H1 (cell line): ENCODE measurements around the gene AP1M1. TPM values are rescaled to one million over a fixed set of nuclear protein-coding genes. Genes with fewer than 3 reads are reported as not detected.

Experiments used
- CTCF ChIA-PET: fragments of 300-600 bp; sonication (Branson Sonifier 250); formaldehyde crosslinking; loops from one replicate; lab custom pipeline; 2021; ENCODE audit not compliant: partially characterized antibody; lab: Charles Lee
- POLR2A ChIA-PET: fragments of 300-600 bp; sonication (Branson Sonifier 250); formaldehyde crosslinking; loops from one replicate; lab custom pipeline; 2021; ENCODE audit warnings: inconsistent platforms; ENCODE audit not compliant: partially characterized antibody; lab: Charles Lee
- DNase-seq, 2 experiments: peaks; one replicate each; pipeline versions ENCODE4 v3.0.0 to v3.0.0-alpha.2; 2010 to 2022; ENCODE audit warnings: low spot score in 2 of 2, low read depth in 1 of 2, mixed read lengths in 1 of 2
- FAIRE-seq: peaks from 2 replicates; lab custom pipeline; 2011; peaks lifted over from hg19 to GRCh38; lab: Jason Lieb, UNC
- H2AFZ ChIP-seq: 2 replicates; pipeline ENCODE4 v1.8.1; 2012; ENCODE audit warnings: low read length, inconsistent platforms
- H2AK5ac ChIP-seq: 2 replicates; pipeline ENCODE4 v1.6.1; 2013; ENCODE audit warnings: low read depth, low read length
- H2BK120ac ChIP-seq: replicated peaks from 2 replicates; pipeline ENCODE3; 2013; ENCODE audit warnings: low read depth, low read length, inconsistent platforms
- H2BK12ac ChIP-seq: 2 replicates; pipeline ENCODE4 v1.6.1; 2013; ENCODE audit warnings: low read depth, low read length
- H2BK15ac ChIP-seq: 2 replicates; pipeline ENCODE4 v1.6.1; 2013; ENCODE audit warnings: low read length
- H2BK20ac ChIP-seq: 2 replicates; pipeline ENCODE4 v1.6.1; 2013; ENCODE audit warnings: low read length
- H2BK5ac ChIP-seq: 2 replicates; pipeline ENCODE4 v1.6.1; 2013; ENCODE audit warnings: low read depth, low read length
- H3K14ac ChIP-seq: 2 replicates; pipeline ENCODE4 v1.6.1; 2013; ENCODE audit warnings: inconsistent platforms; ENCODE audit not compliant: insufficient read length
- H3K18ac ChIP-seq: 2 replicates; pipeline ENCODE4 v1.6.1; 2013; ENCODE audit warnings: low read length; ENCODE audit errors: extremely low read depth
- H3K23ac ChIP-seq: 2 replicates; pipeline ENCODE4 v1.6.1; 2013; ENCODE audit warnings: inconsistent platforms; ENCODE audit not compliant: insufficient read length
- H3K23me2 ChIP-seq: 2 replicates; pipeline ENCODE4 v1.6.1; 2013; ENCODE audit warnings: low read depth, low read length
- H3K27ac ChIP-seq: 2 replicates; pipeline ENCODE4 v1.6.1; 2011; ENCODE audit warnings: low read depth, low read length, inconsistent platforms
- H3K27me3 ChIP-seq, 4 experiments: replicated peaks in 1 of 4; 1 replicate in 1 of 4; 2 replicates in 3 of 4; pipeline versions ENCODE4 v1.6.1 to v1.8.1; 2011 to 2013; ENCODE audit warnings: low read length in 3 of 4, mild to moderate bottlenecking in 3 of 4, inconsistent platforms in 2 of 4, mixed read lengths in 2 of 4, moderate library complexity in 1 of 4; ENCODE audit not compliant: control insufficient read depth in 3 of 4, insufficient read depth in 3 of 4; ENCODE audit errors: extremely low read depth in 1 of 4
- H3K36me3 ChIP-seq, 4 experiments: 2 replicates each; pipeline versions ENCODE4 v1.6.1 to v1.8.1; 2011 to 2013; ENCODE audit warnings: mild to moderate bottlenecking in 4 of 4, low read length in 3 of 4, moderate library complexity in 2 of 4, control low read depth in 1 of 4, inconsistent platforms in 1 of 4; ENCODE audit not compliant: insufficient read depth in 4 of 4, control insufficient read depth in 2 of 4
- H3K4ac ChIP-seq: replicated peaks from 2 replicates; pipeline ENCODE3; 2013; ENCODE audit warnings: low read length, low read depth, mixed read lengths, inconsistent platforms; ENCODE audit not compliant: insufficient read length
- H3K4me1 ChIP-seq, 4 experiments: replicated peaks in 1 of 4; 1 replicate in 1 of 4; 2 replicates in 3 of 4; pipeline versions ENCODE4 v1.6.1 to v1.8.1; 2011 to 2013; ENCODE audit warnings: low read length in 3 of 4, inconsistent platforms in 2 of 4, mixed read lengths in 1 of 4; ENCODE audit not compliant: insufficient read depth in 4 of 4, control insufficient read depth in 3 of 4
- H3K4me2 ChIP-seq, 2 experiments: 2 replicates each; pipeline versions ENCODE4 v1.6.1 to v1.8.1; 2011 to 2013; ENCODE audit warnings: low read depth in 2 of 2, low read length in 2 of 2, control low read depth in 1 of 2, inconsistent platforms in 1 of 2, mild to moderate bottlenecking in 1 of 2; ENCODE audit not compliant: insufficient read depth in 1 of 2
- H3K4me3 ChIP-seq, 4 experiments: fragments of 200-600, 300-600 bp in 1 of 4; sonication (generic), shearing (Covaris generic), sonication (Bioruptor Twin) in 1 of 4; 2 replicates each; pipeline versions ENCODE4 v1.5.1 to v1.8.1; 2011 to 2016; ENCODE audit warnings: low read length in 4 of 4, low read depth in 3 of 4, control low read depth in 2 of 4, inconsistent platforms in 2 of 4, mild to moderate bottlenecking in 2 of 4, mixed read lengths in 1 of 4, moderate library complexity in 1 of 4; ENCODE audit not compliant: insufficient read depth in 2 of 4; ENCODE audit errors: extremely low read depth in 1 of 4
- H3K56ac ChIP-seq: replicated peaks from 2 replicates; pipeline ENCODE3; 2013; ENCODE audit warnings: low read depth, mild to moderate bottlenecking, mixed read lengths, low read length, inconsistent platforms; ENCODE audit not compliant: insufficient read length
- H3K79me1 ChIP-seq: 2 replicates; pipeline ENCODE4 v1.6.1; 2013; ENCODE audit warnings: low read depth, low read length, control low read depth
- H3K79me2 ChIP-seq, 2 experiments: 2 replicates each; pipeline versions ENCODE4 v1.6.1 to v1.8.1; 2012 to 2013; ENCODE audit warnings: low read length in 2 of 2, mild to moderate bottlenecking in 2 of 2, inconsistent platforms in 1 of 2; ENCODE audit not compliant: insufficient read depth in 2 of 2, control insufficient read depth in 1 of 2
- H3K9ac ChIP-seq, 4 experiments: replicated peaks in 1 of 4; 1 replicate in 1 of 4; 2 replicates in 3 of 4; pipeline versions ENCODE4 v1.6.1 to v1.8.1; 2011 to 2013; ENCODE audit warnings: low read depth in 3 of 4, low read length in 3 of 4, control low read depth in 2 of 4, mild to moderate bottlenecking in 2 of 4, moderate library complexity in 2 of 4, inconsistent platforms in 1 of 4; ENCODE audit errors: extremely low read depth in 1 of 4
- H3K9me3 ChIP-seq, 2 experiments: 2 replicates each; pipeline versions ENCODE4 v1.6.1 to v1.8.1; 2012 to 2013; ENCODE audit warnings: mild to moderate bottlenecking in 2 of 2, moderate library complexity in 2 of 2, control low read depth in 1 of 2, inconsistent platforms in 1 of 2, low read depth in 1 of 2, low read length in 1 of 2, mixed read lengths in 1 of 2; ENCODE audit not compliant: insufficient read depth in 2 of 2
- H4K20me1 ChIP-seq, 2 experiments: replicated peaks in 1 of 2; 2 replicates each; pipeline versions ENCODE3 to v1.8.1; 2011 to 2013; ENCODE audit warnings: inconsistent platforms in 2 of 2, low read length in 2 of 2, mild to moderate bottlenecking in 1 of 2; ENCODE audit not compliant: insufficient read depth in 2 of 2, control insufficient read depth in 1 of 2
- H4K5ac ChIP-seq: 2 replicates; pipeline ENCODE4 v1.6.1; 2013; ENCODE audit warnings: low read length, low read depth, mixed read lengths, inconsistent platforms; ENCODE audit not compliant: insufficient read length
- H4K8ac ChIP-seq: 2 replicates; pipeline ENCODE4 v1.8.0; 2013; ENCODE audit warnings: mild to moderate bottlenecking, moderate library complexity, low read length, inconsistent platforms; ENCODE audit not compliant: insufficient read depth; ENCODE audit errors: extremely low read depth
- H4K91ac ChIP-seq: replicated peaks from 2 replicates; pipeline ENCODE3; 2013; ENCODE audit warnings: low read length, mixed read lengths, inconsistent platforms; ENCODE audit not compliant: insufficient read length
- CHD1 ChIP-seq: IDR thresholded peaks from 2 replicates; pipeline ENCODE4 v1.6.1; 2012; ENCODE audit warnings: low read depth, low read length, improper control_type of control experiment
- FOSL1 ChIP-seq: IDR thresholded peaks from 2 replicates; pipeline ENCODE4 v1.6.1; 2011; ENCODE audit warnings: mild to moderate bottlenecking, low read depth, low read length, moderate library complexity; ENCODE audit not compliant: insufficient read depth
- HDAC6 ChIP-seq: IDR thresholded peaks from one replicate; pipeline ENCODE4 v1.7.1; 2012; ENCODE audit warnings: low read depth, mild to moderate bottlenecking, inconsistent platforms, low read length, moderate library complexity
- KDM1A ChIP-seq: fragments of 200-600, 300-600 bp; sonication (generic); IDR thresholded peaks from 2 replicates; pipeline ENCODE4 v1.7.1; 2016; ENCODE audit warnings: mild to moderate bottlenecking, low read length, borderline replicate concordance
- MAFK ChIP-seq: IDR thresholded peaks from 2 replicates; pipeline ENCODE4 v1.6.1; 2012; ENCODE audit warnings: low read depth, mild to moderate bottlenecking, improper control_type of control experiment, low read length
- NRF1 ChIP-seq: IDR thresholded peaks from 2 replicates; pipeline ENCODE4 v1.6.1; 2011; ENCODE audit warnings: mild to moderate bottlenecking, low read depth, low read length, improper control_type of control experiment
- RFX5 ChIP-seq: IDR thresholded peaks from 2 replicates; pipeline ENCODE4 v1.6.1; 2011; ENCODE audit warnings: low read depth, low read length, improper control_type of control experiment, borderline replicate concordance
- SRF ChIP-seq: IDR thresholded peaks from 2 replicates; pipeline ENCODE4 v1.6.1; 2011; ENCODE audit warnings: mild to moderate bottlenecking, low read depth, low read length, moderate library complexity
- TAF7 ChIP-seq: optimal IDR thresholded peaks from 2 replicates; pipeline ENCODE3; 2011; ENCODE audit warnings: low read depth, mild to moderate bottlenecking, inconsistent platforms, low read length, moderate library complexity, borderline replicate concordance
- WGBS, 2 experiments: shearing (Covaris generic) in 1 of 2; methylation state at CpG; one replicate each; pipeline versions ENCODE4 v1.1.6 to v1.1.7; 2013 to 2015; ENCODE audit warnings: low lambda C conversion rate in 2 of 2, mixed read lengths in 2 of 2, inconsistent platforms in 1 of 2, low coverage in 1 of 2, missing lambda C conversion rate in 1 of 2; ENCODE audit not compliant: insufficient replicate concordance in 2 of 2, insufficient coverage in 1 of 2, insufficient read length in 1 of 2; ENCODE audit errors: extremely low coverage in 1 of 2, missing lambda C conversion rate in 1 of 2; 5-methylcytosine and 5-hydroxymethylcytosine counted together
- polyA plus RNA-seq, 7 experiments: library from polyadenylated mRNA; depleted of rRNA in 3 of 7; stranded (reverse) in 5 of 7; unstranded in 2 of 7; fragments of >200 nt in 5 of 7; fragments of 200-250 nt in 2 of 7; gene quantifications; 1 replicate in 5 of 7; 2 replicates in 1 of 7; 4 replicates in 1 of 7; pipeline versions ENCODE4 v1.2.1 to v1.2.3, GENCODE V29; 2011 to 2013; ENCODE audit warnings: missing spikeins in 2 of 7, mixed read lengths in 2 of 7
- total RNA-seq: library from RNA; stranded (reverse); fragmentation: NEBNext Ultra II Directional; extraction: Animal tissue kit (Norgen Biotek cat#: 25700); gene quantifications from 2 replicates; pipeline ENCODE4 v1.2.1, GENCODE V29; 2021
- TF ChIP-seq, protein P1 (sequence below): IDR thresholded peaks from 2 replicates; pipeline ENCODE4 v1.6.1; 2012; ENCODE audit warnings: low read length, inconsistent platforms

AP1M1 gene
- total and polyA plus RNA-seq, 2 of the 8 experiments (the other 6 are each of a cell fraction or from before 2014, with no cell fraction given): 30.9 to 37.5 TPM

DNA sequence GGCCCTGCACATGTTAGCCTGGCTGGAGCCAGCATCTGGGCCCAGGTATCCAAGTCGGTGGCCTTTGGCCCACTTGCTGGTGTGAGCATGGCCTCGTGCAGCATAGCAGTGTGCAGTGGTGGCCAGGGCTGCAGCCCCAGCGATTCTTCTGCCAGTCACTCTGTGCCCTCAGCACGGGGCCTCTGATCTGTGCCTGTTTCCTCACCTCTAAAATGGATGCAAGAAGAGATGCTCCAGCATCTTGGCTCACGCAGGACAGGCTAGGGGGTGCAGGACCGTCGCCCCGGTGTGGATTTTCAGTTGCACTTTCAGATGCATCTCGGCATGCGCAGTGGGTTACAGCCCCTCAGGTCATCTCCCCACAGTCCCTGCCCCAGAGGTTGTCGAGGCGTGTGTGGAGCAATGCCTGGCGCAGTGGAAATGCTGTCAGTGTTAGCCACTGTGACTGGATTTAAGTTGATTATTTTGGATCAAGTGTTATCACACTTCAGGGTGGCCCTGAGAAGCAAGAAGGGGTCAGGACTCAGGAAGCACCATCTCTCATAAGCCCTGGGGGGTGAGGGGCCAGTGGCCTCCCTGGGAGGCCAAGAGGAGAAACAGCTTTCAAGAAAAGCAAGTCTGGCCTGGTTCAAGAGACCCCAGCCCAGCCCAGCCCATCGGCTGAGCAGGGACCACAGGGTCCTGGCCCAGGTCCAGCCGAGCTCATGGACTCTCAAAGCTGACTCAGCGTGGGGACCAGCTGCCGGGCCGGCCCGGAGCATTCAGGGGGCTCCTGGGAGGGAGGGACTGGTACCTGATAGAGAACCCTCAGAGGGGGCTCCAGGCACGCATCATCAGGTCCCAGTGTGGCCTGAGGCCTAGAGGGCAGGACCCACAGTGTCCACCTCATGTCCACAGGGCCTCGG lies 27.8 kb downstream of the AP1M1 start:
- Histone ChIP-seq H2AK5ac (no peak overlapping the region), H4K8ac (no peak overlapping the region), H4K5ac (no peak overlapping the region), H3K23ac (no peak overlapping the region), H2BK12ac (no peak overlapping the region), H3K27me3 (no peaks in the 10 kb centered on the region; a peak in 1 of 7 replicates), H4K91ac (no peak overlapping the region), H3K56ac (no peak overlapping the region), H2BK5ac (0 out of 2 replicates have a peak overlapping the region, but pooled peaks have one; percentile 71), H3K18ac (no peak overlapping the region), H3K9ac (no peak overlapping the region), H3K23me2 (no peaks in the 10 kb centered on the region), H2AFZ (no peak overlapping the region), H2BK20ac (no peak overlapping the region), H3K14ac (no peak overlapping the region), H3K4me3 (no peak overlapping the region), H3K36me3 (peaks cover 0 to 3% (median 0%) of the 10 kb centered on the region in 4 experiments; a peak in 2 of 8 replicates), H3K9me3 (no peaks in the 10 kb centered on the region), H3K27ac (no peak overlapping the region; the same call in 1 of the 2 replicates), H3K4me1 (no peaks in the 10 kb centered on the region), H3K79me1 (no peaks in the 10 kb centered on the region), H3K4me2 (no peak overlapping the region), H3K4ac (no peak overlapping the region), H4K20me1 (peaks cover 3 to 7% of the 10 kb centered on the region in 2 experiments), H2BK120ac (no peak overlapping the region), H3K79me2 (no peaks in the 10 kb centered on the region), H2BK15ac (no peak overlapping the region)
- FAIRE-seq (no peak), DNase-seq (no peak)
- ChIA-PET CTCF (no interaction called here), POLR2A (no interaction called here)
- 90% methylated on average over 16 of the region's 21 CpGs; no CpG with 5 or more reads in 1 of the 2 experiments for WGBS, 2 experiments
- TF ChIP-seq TAF7 (no peak), NRF1 (no peak), SRF (no peak), HDAC6 (no peak), FOSL1 (no peak), KDM1A (no peak), MAFK (no peak), CHD1 (no peak), RFX5 (no peak)
- TF ChIP-seq, protein P1, sequence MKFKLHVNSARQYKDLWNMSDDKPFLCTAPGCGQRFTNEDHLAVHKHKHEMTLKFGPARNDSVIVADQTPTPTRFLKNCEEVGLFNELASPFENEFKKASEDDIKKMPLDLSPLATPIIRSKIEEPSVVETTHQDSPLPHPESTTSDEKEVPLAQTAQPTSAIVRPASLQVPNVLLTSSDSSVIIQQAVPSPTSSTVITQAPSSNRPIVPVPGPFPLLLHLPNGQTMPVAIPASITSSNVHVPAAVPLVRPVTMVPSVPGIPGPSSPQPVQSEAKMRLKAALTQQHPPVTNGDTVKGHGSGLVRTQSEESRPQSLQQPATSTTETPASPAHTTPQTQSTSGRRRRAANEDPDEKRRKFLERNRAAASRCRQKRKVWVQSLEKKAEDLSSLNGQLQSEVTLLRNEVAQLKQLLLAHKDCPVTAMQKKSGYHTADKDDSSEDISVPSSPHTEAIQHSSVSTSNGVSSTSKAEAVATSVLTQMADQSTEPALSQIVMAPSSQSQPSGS: no peak
